K562 (cell line): ENCODE data around the gene LIG3. TPM values are rescaled to one million over a fixed set of nuclear protein-coding genes. Genes with fewer than 3 reads are reported as not detected.

Experiments used
- CBX3 ChIP-seq, 2 experiments: IDR thresholded peaks; 1 replicate in 1 of 2; 2 replicates in 1 of 2; pipeline ENCODE4 v1.6.1; 2012; ENCODE audit warnings: inconsistent platforms in 2 of 2, low read length in 2 of 2, borderline replicate concordance in 1 of 2, control low read depth in 1 of 2
- CSDE1 ChIP-seq, 2 experiments: fragments of 450-650 bp; IDR thresholded peaks; 2 replicates each; pipeline ENCODE4 v1.6.1; 2016; ENCODE audit warnings: mild to moderate bottlenecking in 1 of 2
- EGR1 ChIP-seq: fragments of 450-650 bp; conservative IDR thresholded peaks from 2 replicates; pipeline ENCODE4 v1.6.1; 2017; ENCODE audit warnings: mild to moderate bottlenecking
- ELF2 ChIP-seq: fragments of 250-450 bp; sonication (Bioruptor Pico); IDR thresholded peaks from 2 replicates; pipeline ENCODE4 v1.5.0; 2021; ENCODE audit warnings: mild to moderate bottlenecking
- FOXK1 ChIP-seq: sonication (generic); formaldehyde crosslinking; IDR thresholded peaks from 2 replicates; pipeline ENCODE4 v1.8.0; 2022; ENCODE audit warnings: missing genetic modification reagents, mild to moderate bottlenecking, borderline replicate concordance
- ID3 ChIP-seq, 2 experiments: fragments of 250-450 bp in 1 of 2; fragments of 450-650 bp in 1 of 2; sonication (Bioruptor Pico) in 1 of 2; IDR thresholded peaks; 2 replicates each; pipeline versions ENCODE4 v1.6.1 to v1.8.0; 2016 to 2021; ENCODE audit warnings: mild to moderate bottlenecking in 2 of 2, moderate library complexity in 2 of 2, missing compliant biosample characterization in 1 of 2, missing genetic modification characterization in 1 of 2
- NFIC ChIP-seq: fragments of 450-650 bp; IDR thresholded peaks from 2 replicates; pipeline ENCODE4 v1.6.1; 2017; ENCODE audit warnings: mild to moderate bottlenecking, inconsistent platforms
- NFRKB ChIP-seq: fragments of 450-650 bp; IDR thresholded peaks from 2 replicates; pipeline ENCODE4 v1.6.1; 2016; ENCODE audit warnings: low read depth
- POLR2AphosphoS2 ChIP-seq: IDR thresholded peaks from 2 replicates; pipeline ENCODE4 v1.6.1; 2012; ENCODE audit warnings: low read length, improper control_type of control experiment
- POLR2H ChIP-seq: IDR thresholded peaks from 2 replicates; pipeline ENCODE4 v1.6.1; 2016; ENCODE audit warnings: missing genetic modification characterization, low read depth, mild to moderate bottlenecking, control low read depth, missing compliant biosample characterization, moderate library complexity
- SREBF2 ChIP-seq: sonication (generic); formaldehyde crosslinking; IDR thresholded peaks from 2 replicates; pipeline ENCODE4 v1.4.0; 2020; ENCODE audit warnings: mild to moderate bottlenecking, missing genetic modification reagents
- SUPT5H ChIP-seq: fragments of 450-650 bp; IDR thresholded peaks from 2 replicates; pipeline ENCODE4 v1.6.1; 2016
- TAF9B ChIP-seq: fragments of 450-650 bp; IDR thresholded peaks from 2 replicates; pipeline ENCODE4 v1.6.1; 2018; ENCODE audit warnings: mild to moderate bottlenecking; ENCODE audit not compliant: partially characterized antibody
- TRIM24 ChIP-seq, 2 experiments: fragments of 450-650 bp; IDR thresholded peaks; 2 replicates each; pipeline ENCODE4 v1.6.1; 2016
- UBTF ChIP-seq, 2 experiments: IDR thresholded peaks; 2 replicates each; pipeline ENCODE4 v1.6.1; 2012; ENCODE audit warnings: improper control_type of control experiment in 2 of 2, low read depth in 2 of 2, low read length in 2 of 2, borderline replicate concordance in 1 of 2
- ZBTB11 ChIP-seq, 3 experiments: fragments of 200-800 bp in 1 of 3; fragments of 250-450 bp in 1 of 3; fragments of 450-650 bp in 1 of 3; sonication (Bioruptor Pico) in 1 of 3; sonication (Bioruptor generic) in 1 of 3; formaldehyde crosslinking in 1 of 3; IDR thresholded peaks; 2 replicates each; pipeline versions ENCODE4 v1.6.1 to v1.8.0; 2016 to 2022; ENCODE audit warnings: mild to moderate bottlenecking in 2 of 3, missing genetic modification characterization in 2 of 3, missing compliant biosample characterization in 1 of 3, moderate library complexity in 1 of 3
- ZNF143 ChIP-seq: sonication (generic); formaldehyde crosslinking; IDR thresholded peaks from 2 replicates; pipeline ENCODE4 v1.9.0; 2022; ENCODE audit warnings: mild to moderate bottlenecking, missing genetic modification reagents
- ZNF316 ChIP-seq: fragments of 450-650 bp; IDR thresholded peaks from 2 replicates; pipeline ENCODE4 v1.6.1; 2016
- ZNF395 ChIP-seq: fragments of 200-800 bp; sonication (Bioruptor generic); IDR thresholded peaks from 2 replicates; pipeline ENCODE4 v1.6.1; 2017; ENCODE audit warnings: missing genetic modification characterization, missing compliant biosample characterization
- ZNF586 ChIP-seq: fragments of 450-650 bp; formaldehyde crosslinking; conservative IDR thresholded peaks from 2 replicates; pipeline ENCODE4 v1.4.0; 2020; ENCODE audit warnings: mild to moderate bottlenecking, moderate library complexity
- polyA plus RNA-seq, 8 experiments: library from polyadenylated mRNA; depleted of rRNA in 4 of 8; stranded (reverse) in 5 of 8; unstranded in 3 of 8; fragments of >200 nt; fragmentation: Nextera tagmentation in 2 of 8; fragmentation: Illumina TruSeq in 1 of 8; extraction: Ambion mirVana in 2 of 8; extraction: Trizol in 1 of 8; gene quantifications; 2 replicates each; pipeline versions ENCODE4 v1.2.1 to v1.2.3, GENCODE V29; 2011 to 2014; ENCODE audit warnings: inconsistent platforms in 1 of 8, missing spikeins in 1 of 8
- total RNA-seq, 7 experiments: library from RNA; depleted of rRNA in 6 of 7; stranded (reverse); fragments of >200 nt in 6 of 7; fragmentation: Illumina TruSeq in 2 of 7; extraction: Trizol in 2 of 7; gene quantifications; 2 replicates each; pipeline versions ENCODE4 v1.2.1 to v1.2.3, GENCODE V29; 2011 to 2021; ENCODE audit warnings: low replicate concordance in 1 of 7

Gene LIG3
- total and polyA plus RNA-seq, 9 of the 15 experiments (the other 6 are each of a cell fraction or from before 2014, with no cell fraction given) = 7.6 to 75.0 (median 43.0) TPM

GRCh38 chr17:34979650-34980352 is 511 bp upstream of the LIG3 start (continued):
- TF ChIP-seq SREBF2 (0 out of 2 replicates have a peak, but pooled peaks have one; percentile 39), ZBTB11 (CRISPR knock-in tag; IDR thresholded peaks at IDR 0.05) (no peak), CSDE1 (IDR thresholded peaks at IDR 0.05) (0 out of 4 replicates have a peak, but pooled peaks of 1 of the 2 experiments have one; percentile 18), POLR2AphosphoS2 (0 out of 2 replicates have a peak, but pooled peaks have one; percentile 19), EGR1 (no peak), SUPT5H (peak; percentile 66; the same call in 1 of the 2 replicates), TAF9B (peak; percentile 35), ELF2 (CRISPR knock-in tag) (peak; percentile 31; the same call in 1 of the 2 replicates), ZNF395 (no peak; the same call in 1 of the 2 replicates), ZNF586 (no peak), UBTF (IDR thresholded peaks at IDR 0.05; ENCODE audit: borderline replicate concordance in 1 of 2, low read depth in 2 of 2, low read length in 2 of 2) (0 out of 4 replicates have a peak, but pooled peaks of 1 of the 2 experiments have one; percentile 19), POLR2H (peak; percentile 88), CBX3 (IDR thresholded peaks at IDR 0.05; ENCODE audit: borderline replicate concordance in 1 of 2, low read length in 2 of 2) (0 out of 3 replicates have a peak, but pooled peaks of 1 of the 2 experiments have one; percentile 22), ZNF143 (CRISPR knock-in tag) (no peak), TRIM24 (IDR thresholded peaks at IDR 0.05) (peak in 1 of 2 experiments; percentile 37; a peak in 1 of 4 replicates), NFRKB (0 out of 2 replicates have a peak, but pooled peaks have one; percentile 24), ID3 (CRISPR knock-in tag; IDR thresholded peaks at IDR 0.05) (no peak), ID3 (tag; IDR thresholded peaks at IDR 0.05) (no peak), ZNF316 (peak; percentile 84), NFIC (0 out of 2 replicates have a peak, but pooled peaks have one; percentile 4), FOXK1 (CRISPR knock-in tag) (no peak)
